HG03342 (cell line): ENCODE measurements around the gene PLIN3.
A peak's percentile ranks its signal among the peaks of the same experiment; 100 is the strongest.
"Not testable (repeated sequence)": the region's sequence is repeated elsewhere in the genome, so short reads cannot be mapped to it uniquely, and the experiment has no call there.

Source experiments
- ATAC-seq: cut with Tn5 transposase; IDR thresholded peaks from one replicate; pipeline ENCODE4 v1.9.1; 2021; ENCODE audit warnings: mild to moderate bottlenecking, moderate library complexity; ENCODE audit not compliant: unreplicated experiment

Gene PLIN3

GRCh38 chr19:4867534-4868285 lies at the start of gene PLIN3:
Gene PLIN3, minus strand, starts transcription at chr19:4867667. Its CDS starts 6,273 bp downstream, at chr19:4861394.
- ATAC-seq, result peak; percentile 67

DNA sequence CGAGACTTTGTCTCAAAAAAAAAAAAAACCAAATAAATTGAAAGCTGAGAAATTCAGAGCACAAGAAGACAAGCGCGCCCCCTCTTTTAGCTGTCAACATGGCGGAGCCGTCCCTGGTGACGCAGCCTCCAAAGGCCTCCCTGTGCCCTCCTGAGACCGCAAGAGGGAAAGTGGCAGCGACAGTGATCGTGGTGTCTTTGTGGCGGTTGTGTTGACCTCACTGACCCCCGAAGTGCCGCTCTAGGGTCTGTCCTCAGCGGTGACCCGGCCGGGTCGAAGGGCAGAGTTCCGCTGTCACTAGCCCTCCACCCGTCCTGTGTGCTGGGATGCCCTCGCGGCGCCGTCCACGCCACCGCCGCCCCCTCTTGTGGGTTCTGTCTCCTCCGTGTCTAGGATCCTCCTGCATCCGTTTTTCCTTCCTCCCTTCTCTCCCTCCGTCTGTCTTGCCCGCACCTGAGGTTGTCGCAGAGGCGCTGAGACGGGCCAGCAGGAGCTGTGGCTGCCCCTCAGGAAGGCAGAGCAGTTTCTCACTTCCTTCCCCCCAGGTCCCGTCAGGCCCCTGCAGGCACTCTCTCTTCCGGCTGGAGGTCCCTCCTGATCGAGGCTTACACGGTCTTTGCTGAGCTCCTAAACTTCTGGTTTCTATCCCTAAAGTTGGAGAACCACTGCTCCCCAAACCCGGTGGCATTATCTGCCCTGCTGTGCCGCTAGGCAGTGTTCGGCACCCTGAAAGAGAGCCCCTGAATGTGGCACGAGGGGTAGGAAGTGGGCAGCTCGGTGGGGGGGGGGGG lies 49.0 kb upstream of the PLIN3 start:
- ATAC-seq, result no peak

GRCh38 chr19:4914736-4915501 lies 47.5 kb upstream of the PLIN3 start:
- ATAC-seq, result no peak

DNA sequence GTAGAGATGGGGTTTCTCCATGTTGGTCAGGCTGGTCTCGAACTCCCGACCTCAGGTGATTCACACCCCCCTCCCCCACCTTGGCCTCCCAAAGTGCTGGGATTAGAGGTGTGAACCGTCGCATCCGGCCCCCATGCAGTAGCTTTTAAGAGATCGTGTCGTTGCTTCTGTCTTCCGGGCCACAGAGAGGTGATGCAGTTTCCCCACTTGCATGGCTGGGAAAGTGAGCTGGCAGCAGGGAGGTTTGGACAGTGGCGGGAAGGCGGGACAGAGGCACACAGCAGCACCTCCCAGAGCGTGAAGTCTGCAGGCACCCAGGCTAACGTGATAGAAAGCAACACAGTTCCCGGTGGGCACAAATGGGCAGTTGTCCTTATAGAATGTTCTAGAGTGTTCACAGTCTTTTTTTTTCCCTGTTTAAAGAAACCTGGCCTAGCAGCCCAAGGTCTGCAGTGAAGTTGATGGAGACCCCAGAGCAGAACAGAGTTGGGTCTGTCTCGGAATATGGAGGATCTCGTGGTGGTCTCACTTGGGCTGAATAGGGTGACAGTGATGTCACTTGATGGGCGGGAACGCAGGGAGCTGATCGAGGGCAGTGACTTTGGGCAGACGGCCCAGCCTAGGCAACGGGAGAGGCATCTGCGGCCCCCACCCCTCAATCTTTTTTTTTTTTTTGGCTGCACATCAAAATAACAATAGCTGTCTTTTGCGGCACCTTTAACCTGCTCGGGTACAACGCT lies 46.7 kb upstream of the PLIN3 start:
- ATAC-seq, result no peak

GRCh38 chr19:4911786-4912672 lies 44.6 kb upstream of the PLIN3 start:
- no peak for ATAC-seq

DNA sequence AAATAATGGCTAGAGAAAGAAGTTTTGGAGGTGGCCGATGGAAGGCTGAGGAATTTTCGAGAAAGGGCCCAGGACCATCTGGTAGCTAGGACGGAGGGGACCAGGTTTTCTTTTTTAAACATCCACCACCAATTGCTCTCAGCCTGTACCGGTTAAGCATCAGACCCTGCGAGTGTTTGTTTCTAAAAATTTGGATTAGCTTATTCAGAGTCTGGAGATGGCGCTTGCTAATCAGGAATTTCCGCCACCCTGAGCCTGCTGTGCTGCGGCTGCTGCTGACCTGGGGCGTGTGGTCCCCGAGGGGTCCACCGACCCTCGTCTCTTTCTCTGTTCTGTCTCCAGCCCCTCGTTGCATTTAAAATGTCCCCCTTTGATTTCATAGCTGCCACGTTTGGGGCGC lies 43.8 kb upstream of the PLIN3 start:
- ATAC-seq, result no peak

- ATAC-seq, result no peak
Observed at GRCh38 chr19:4910594-4911281, 43.3 kb upstream of the PLIN3 start.

GRCh38 chr19:4909897-4910593 lies 42.6 kb upstream of the PLIN3 start:
- ATAC-seq, result peak; percentile 63

DNA sequence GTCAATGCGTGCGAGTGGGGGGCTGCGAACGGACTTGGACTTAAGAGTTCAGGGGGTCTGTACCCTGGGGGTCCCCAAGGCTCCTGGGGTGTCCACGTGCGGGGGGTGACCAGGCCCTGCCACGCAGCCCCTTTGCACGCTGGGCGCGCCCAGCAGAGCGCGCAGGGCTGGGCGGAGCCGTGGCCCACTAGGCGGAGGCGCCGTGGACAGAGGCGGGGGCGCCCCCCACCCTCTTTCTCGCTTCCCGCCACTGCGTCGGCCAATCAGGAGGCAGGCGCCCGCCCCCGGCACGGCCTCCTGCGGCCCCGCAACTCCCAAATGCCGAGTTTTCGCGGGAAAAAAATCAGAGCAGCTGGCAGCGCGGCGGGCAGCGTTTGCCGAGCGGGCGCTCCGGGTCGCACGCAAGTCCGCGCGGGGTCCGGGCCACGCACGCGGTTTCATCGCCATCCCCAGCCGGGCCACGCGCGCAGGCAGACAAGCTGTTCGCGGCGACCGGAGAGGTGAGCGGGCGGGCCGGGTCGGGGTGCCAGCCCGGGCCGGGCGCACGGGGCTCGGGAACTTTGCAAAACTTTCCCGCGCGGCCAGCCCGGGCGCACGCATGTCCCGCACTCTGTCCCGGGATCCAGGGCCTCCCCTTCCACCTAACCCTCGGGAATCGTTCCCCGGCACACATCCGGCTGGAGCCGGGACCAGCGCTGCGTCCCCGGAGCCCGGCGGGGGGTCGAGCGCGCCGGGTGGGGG lies 41.9 kb upstream of the PLIN3 start, which contains the start of gene UHRF1:
Gene UHRF1, plus strand, starts transcription at position 346 of the 741 bp plus-strand sequence. CDS start 1,385 bp downstream, outside the sequence.
- ATAC-seq, result peak; percentile 22

DNA sequence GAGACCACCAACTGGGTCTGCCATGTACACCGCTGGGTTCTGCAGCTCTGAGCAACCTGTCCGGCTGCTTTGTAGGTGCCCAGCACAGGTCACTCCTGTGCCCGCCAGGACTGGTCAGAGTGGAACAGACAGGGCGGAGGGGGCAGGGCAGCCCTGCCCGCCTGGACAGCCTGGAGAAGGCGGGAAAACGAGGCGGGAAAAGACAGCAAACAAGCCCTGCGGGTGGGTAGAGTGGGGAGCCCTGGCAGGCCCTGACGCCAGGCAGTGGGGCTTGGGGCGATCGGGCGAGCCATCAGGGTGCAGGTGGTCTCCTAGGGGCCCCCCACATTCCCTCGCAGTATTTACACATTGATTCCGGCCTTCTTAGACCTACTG lies 41.3 kb upstream of the PLIN3 start:
- ATAC-seq, result no peak

- ATAC-seq, result no peak
Observed at GRCh38 chr19:4908360-4908759, 40.9 kb upstream of the PLIN3 start.

DNA sequence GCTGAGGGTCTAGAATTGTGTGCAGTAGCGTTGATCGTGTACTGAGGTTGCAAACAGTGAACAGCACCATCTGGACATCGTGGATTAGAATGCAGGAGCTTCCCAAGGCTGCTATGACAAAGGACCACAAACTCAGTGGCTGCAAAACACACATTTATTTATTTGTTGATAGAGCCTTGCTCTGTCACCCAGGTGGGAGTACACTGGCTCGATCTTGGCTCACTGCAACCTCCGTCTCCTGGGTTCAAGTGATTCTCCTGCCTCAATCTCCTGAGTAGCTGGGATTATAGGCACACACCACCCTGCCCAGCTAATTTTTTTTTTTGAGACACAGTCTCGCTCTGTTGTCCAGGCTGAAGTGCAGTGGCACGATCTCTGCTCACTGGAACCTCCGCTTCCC lies 39.5 kb upstream of the PLIN3 start:
- no peak for ATAC-seq

DNA sequence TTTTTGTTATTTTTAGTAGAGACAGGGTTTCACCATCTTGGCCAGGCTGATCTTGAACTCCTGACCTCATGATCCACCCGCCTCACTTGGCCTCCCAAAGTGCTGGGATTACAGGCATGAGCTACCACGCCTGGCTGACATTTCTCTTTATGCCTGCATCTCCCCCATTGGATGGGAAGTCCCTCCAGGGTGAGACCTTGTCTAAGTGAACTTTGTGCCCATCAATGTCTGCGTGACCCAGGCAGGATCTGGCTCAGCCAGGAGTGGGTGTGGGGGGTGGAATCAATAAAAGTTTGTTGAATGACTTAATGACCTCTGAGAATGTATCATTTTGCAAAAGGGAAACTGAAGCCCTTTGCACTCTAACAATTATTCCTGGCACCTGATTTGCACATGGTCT lies 37.0 kb upstream of the PLIN3 start:
- ATAC-seq, result no peak

- no peak for ATAC-seq
Observed at GRCh38 chr19:4902796-4903195, 35.3 kb upstream of the PLIN3 start, which contains the start of gene ARRDC5. Gene ARRDC5, minus strand, starts transcription at chr19:4902896. Its CDS starts 71 bp downstream, at chr19:4902825.

GRCh38 chr19:4900879-4901278 lies 33.4 kb upstream of the PLIN3 start:
- not testable (repeated sequence) for ATAC-seq

GRCh38 chr19:4897146-4897545 lies 29.7 kb upstream of the PLIN3 start:
- ATAC-seq, result no peak

- no peak for ATAC-seq
Observed at GRCh38 chr19:4896372-4896771, 28.9 kb upstream of the PLIN3 start.

DNA sequence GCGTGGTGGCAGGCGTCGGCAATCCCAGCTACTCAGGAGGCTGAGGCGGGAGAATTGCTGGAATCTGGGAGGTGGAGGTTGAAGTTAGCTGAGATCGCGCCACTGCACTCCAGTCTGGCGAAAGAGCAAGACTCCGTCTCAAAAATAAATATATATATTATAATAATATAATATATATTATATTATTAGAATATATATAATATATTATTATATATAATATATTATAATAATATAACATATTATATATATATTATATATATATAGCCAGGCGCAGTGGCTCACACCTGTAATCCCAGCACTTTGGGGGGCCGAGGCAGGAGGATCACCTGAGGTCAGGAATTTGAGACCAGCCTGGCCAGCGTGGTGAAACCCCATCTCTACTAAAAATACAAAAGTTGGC lies 25.5 kb upstream of the PLIN3 start:
- ATAC-seq, result not testable (repeated sequence)
